ENCODE measurements around the gene C2orf92. TPM values are rescaled to one million over a fixed set of nuclear protein-coding genes. Genes with fewer than 3 reads are reported as not detected.
A peak's percentile ranks its signal among the peaks of the same experiment; 100 is the strongest.

The C2orf92 gene
- total RNA-seq, 1 donor: 5.1 TPM

DNA sequence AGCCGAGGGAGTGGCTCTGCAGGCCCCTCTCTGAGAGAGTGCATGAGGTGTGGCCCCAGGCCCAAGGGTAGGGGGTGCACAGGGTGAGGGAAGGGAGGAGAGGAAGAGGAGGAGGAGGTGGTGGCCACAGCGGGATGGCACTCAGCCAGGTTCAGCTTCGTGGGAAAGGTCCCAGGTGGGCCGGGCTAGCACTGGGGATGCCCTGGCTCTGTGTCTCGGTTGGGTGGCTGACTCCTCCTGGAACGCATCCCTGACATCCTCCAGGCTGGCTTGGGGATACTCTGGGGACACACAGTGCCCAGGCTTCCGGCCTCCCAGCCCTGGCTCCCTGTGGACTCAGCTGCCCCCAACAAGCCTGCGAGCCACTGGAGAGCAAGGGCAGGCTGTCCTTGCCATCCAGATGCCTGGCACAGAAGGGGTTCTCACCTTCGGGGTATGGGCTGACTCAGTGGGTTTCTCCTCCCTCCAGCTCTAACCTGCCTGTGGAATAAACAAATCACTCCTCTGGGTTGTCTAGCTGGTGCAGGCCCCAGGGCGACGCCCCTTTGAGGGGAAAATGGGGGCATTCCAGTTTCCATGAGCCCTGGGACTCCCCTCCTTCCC is 43.3 kb downstream of the C2orf92 start:
- peak in 1 of 3 donors; percentile 22 for DNase-seq (ENCODE audit: low read depth in 2 of 3, low spot score in 2 of 3)

DNA sequence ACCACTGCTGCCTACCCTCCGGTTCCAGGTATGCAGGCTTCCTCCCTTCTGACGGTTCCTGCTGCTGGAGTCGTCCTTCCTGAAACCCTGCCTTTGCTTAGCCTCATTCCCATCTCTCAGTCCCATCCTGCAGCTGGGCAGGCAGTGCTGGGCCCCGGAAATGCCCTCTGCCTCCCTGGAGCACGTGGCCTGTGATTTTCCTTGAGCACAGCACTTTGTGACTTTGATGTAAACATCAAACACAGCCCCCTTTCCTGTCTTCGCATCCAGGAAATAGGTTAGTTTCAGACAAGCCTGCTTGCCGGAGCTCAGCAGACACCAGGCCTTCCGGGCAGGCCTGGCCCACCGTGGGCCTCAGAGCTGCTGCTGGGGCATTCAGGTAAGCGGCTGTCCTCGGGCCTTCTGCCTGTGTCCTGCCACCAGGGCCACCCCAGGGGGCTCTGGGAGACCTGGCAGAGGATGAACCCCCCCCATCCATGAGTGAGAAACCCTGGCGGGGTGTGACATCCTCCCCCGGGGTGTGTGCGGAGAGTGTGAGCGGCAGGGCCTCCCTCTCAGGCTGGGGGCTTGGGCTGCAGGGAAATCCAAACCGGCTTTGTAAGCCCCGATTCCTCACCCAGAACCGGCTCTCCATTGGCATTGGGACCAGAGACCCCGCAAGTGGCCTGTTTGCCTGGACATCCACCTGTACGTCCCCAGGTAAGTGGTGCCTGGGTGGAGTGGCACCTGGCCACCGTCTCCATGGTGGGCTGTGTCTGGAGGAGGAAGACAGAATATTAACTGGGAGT is 44.0 kb downstream of the C2orf92 start, which contains the start of gene ZAP70:
Gene ZAP70, plus strand, starts transcription at position 281 of the 788 bp plus-strand sequence. CDS start 10,461 bp downstream, outside the sequence.
- DNase-seq (ENCODE audit: low read depth in 2 of 3, low spot score in 2 of 3): peak in 2 of 3 donors; percentile 44 to 46

DNA sequence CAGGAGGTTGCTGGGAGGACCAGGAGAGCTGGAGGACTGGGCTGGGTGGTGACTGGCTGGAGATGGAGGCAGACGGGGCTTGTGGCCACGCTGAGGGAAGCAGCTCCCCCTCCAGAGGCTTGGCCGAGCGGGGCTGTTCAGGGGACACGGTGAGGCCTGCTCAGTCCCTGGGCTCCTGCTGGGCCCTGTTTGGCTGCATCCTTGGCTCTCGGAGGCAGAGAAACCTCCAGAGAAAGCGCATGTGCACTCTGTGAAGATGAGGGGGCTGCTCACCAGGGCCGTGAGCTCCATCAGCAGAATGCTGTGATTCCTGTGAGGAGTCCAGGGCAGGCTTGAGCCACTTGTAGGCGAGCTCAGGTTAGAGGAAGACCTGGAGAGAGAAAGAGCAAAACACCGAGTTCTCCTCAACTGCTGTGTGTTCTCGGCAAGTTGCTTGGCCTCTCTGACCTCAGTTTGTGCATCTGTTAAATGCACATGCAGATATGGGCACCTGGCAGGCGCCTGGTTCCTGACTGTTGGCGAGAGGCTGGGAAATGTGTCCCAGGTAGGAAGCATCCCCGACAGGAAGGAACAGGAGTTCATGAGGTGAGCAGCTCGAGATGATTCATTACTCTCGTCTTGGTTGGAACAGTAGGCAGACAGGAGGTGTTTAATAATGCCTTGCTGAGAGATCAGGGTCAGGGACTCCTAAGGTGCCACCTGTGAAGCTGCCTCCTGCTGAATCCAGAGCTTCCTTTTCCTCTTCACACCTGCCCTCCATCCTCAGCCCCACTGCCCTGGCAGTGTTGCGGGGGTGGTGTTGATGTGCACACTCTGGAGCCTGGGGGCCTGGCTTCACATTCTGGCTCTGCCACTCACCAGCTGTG is 44.8 kb downstream of the C2orf92 start:
- DNase-seq (ENCODE audit: low read depth in 2 of 3, low spot score in 2 of 3): no peak

DNA sequence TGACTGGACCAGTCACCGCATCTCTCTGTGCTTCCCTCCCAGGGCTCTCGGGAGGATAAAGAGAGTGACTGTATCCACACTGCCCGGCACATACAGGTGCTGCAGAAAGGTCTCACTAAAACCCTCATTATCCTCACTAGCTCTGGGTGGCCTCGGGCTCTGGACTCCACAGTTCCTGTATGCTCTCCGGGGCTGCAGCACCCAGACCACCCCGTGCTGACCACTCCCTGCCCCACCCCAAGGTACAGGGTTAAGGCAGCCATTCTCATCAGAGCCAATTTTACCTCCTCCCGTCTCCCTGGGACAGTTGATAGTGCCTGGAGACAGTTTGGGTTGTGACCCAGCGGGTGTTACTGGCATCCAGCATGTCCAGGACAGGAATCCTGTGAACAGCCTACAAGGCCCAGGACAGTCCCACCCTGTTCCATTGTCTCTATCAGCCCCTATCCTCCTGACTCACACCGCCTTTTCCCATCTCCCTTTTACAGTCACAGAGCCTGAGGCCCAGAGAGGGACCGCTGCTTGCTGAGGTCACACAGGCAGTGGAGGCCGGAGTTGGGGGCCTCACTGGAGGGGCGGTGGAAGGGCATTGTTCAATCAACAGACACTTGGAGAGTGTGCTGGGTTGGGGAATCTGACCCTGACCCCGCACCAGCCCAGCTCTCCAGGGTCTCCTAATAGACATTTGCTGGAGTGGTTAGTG is 45.6 kb downstream of the C2orf92 start:
- no peak for DNase-seq (ENCODE audit: low read depth in 2 of 3, low spot score in 2 of 3)

DNA sequence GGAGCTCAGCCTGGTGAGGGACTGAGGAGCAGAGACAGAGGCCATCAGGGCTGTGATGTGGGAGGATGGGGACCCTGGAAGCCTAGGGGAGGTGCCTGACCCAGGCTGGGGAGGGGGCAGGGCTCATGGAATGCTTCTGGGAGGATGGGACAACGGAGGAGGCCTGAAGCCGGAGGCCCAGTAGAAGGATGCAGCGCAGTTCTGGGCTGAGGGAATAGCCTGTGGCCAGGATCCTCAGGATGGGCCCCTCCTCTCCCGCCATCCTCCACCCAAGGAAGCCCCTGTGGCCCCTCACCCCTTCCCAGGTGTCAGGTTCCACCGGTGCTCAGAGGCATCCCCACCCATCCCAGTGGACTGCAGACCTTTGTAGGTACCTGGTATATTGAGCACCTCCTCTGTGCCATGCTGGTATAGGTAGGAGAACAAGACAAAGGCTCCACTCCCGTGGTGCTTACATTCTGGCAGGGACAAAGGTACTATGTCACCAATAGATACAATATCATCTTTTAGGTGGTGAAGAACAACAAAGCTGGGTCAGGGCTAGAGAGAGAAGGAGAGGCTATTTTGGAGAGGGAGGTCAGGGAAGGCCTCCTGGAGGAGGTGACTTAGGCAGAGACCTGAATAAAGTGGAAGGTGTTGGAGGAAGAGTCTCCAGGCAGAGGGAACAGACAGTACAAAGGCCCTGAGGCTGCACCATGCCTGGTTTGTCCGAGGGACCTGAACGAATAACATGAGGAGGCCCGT is 46.6 kb downstream of the C2orf92 start:
- DNase-seq (ENCODE audit: low read depth in 2 of 3, low spot score in 2 of 3): no peak

DNA sequence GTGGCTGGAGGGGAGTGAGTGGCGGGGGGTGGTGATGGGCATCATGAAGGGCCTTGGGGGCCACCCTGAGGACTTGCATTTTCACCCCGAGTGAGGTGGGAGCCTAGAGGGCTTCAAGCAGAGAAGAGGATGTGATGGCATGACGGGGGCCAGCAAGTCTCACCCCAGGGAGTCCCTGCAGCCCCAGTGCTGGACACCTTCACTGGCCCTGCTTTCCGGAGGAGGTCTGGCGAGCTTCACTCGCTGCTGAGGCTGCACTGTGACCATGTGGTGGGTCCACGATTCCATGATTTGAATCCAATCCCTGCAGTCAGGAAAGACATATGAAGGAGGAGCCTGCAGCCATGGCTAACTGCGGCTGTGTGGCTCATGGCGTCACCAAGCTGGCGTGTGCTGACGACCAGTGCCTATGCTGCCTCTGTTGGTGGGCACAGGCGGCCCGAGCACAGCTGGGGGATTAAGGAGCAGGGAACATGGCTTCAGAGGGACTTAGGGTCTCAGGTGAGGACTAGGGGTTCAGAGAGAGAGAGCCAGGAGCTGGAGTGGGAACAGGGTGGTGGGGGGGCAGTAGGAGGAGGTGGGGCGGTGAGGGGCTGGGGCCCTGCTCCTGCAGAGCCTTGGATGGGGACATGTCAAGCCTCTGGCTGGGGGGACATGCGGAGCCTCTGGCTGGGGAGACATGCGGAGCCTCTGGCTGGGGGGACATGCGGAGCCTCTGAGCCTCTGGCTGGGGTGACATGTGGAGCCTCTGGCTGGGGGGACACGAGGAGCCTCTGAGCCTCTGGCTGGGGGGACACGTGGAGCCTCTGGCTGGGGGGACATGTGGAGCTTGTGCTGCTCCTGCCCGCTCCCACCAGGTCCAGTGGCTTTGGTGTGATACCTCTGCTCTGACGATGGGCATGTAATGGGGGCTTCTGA is 47.4 kb downstream of the C2orf92 start:
- no peak for DNase-seq (ENCODE audit: low read depth in 2 of 3, low spot score in 2 of 3)

DNA sequence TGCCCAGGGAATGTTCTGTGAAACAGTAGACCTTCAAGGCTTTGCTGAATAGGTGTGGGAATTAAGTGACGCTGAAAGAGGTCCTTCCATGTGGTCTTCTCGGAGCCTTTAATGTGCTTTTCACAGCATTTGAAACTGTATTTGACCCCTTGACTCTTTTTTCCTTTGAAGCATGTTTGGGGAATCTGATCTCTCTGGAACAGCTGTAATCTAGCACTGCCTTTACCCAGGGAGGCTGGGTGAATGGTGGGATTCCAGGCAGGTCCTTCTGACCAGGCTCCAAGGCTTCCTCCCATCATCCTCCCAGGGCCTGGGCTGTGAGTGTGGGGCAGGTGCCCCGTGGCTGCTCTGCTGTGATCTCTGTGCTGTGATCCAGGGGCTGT is 48.1 kb downstream of the C2orf92 start:
- DNase-seq (ENCODE audit: low read depth in 2 of 3, low spot score in 2 of 3): no peak

DNA sequence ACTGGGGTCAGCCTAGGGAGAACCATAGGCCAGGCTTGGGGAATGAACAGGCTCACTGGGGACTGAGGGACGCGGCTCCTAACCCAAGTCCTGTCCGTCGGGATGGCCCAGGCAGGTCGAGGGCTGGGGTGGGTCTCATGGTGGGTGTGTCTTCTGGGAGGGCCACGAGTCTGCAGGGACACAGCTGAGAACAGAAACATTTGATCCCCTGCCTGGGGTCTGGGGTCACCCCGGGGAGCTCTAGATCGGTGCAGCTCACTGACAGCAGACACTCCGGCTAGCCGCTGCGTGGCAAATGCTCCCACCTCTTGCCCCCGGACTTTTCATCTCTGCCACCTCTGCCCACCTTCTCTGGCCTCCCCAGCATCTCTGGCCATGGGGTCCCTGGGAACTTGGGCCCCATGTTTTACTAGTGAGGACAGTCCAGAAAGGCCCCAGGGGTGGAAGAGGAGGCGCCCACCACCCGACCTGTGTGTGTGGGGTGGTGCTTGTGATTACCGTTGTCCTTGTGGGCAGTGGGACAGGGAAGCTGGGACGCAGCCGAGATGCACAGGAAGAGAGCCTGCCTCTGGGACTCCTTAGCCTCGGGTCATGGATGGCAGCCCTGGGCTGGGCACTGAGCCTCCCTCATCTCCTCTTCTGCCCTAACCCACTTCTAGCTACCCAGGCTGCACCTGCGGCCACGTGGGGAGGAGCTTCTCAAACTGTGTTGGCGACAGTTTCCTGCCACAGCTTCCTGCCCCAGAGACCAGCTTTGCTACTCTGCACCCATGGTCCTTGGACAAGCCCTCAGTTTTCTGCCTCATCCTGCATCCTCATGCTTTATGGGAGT is 48.8 kb downstream of the C2orf92 start:
- DNase-seq (ENCODE audit: low read depth in 2 of 3, low spot score in 2 of 3): peak in 2 of 3 donors; percentile 46 to 81

DNA sequence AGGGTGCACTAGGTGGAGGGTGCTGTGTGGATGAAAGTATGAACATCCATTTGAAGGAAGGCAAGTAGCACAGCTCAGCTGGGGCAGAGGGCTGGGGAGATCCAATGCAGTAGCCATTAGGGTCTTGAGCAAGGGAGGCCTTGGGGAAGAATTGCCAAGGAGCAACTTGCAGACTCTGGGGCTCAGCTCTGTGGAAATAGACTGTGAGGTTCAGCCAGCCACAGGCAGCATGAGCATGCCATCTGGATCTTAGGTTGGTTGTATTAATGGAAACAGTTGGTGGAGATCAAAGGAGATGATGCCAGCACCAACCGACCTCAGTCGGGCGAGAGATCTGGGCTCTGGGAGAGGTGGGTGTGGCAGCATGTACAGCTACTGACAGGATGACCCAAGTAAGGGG is 49.4 kb downstream of the C2orf92 start:
- no peak for DNase-seq (ENCODE audit: low read depth in 2 of 3, low spot score in 2 of 3)

DNA sequence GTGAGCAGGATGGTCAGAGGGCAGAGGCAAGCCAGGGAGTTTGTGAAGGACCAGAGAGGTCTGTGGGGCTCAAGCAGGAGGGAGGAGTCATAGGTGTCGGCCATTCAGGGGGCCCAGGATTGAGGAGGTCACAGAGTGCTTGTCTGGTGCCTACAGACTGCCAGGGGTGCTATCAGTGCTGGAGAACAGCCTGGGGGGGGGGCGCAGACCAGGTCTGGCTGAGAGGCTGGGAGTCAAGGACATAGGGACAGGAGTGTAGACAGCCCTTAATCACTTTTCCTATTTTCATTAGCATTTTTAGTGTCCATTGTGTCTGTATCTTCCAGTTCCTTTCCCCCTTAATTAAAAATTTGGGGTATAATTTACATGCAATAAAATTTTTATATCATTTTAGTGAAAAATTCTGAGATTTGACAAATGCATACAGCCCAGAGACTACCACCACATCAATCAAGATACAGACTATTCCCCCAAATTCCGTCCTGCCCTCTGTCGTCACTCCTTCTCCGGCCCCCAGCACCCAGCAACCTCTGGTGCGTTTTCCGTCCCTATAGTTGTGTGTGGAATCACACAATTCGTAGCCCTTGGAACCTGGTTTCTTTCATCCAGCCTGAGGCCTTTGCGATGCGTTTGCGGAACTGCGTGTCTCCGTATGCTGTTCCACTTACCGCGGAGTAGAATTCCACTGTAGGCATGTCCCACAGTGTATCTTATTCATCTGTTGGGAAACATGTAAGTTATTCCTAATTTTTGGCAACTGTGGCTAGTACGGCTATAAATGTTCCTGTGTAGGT is 50.0 kb downstream of the C2orf92 start:
- no peak for DNase-seq (ENCODE audit: low read depth in 2 of 3, low spot score in 2 of 3)

DNA sequence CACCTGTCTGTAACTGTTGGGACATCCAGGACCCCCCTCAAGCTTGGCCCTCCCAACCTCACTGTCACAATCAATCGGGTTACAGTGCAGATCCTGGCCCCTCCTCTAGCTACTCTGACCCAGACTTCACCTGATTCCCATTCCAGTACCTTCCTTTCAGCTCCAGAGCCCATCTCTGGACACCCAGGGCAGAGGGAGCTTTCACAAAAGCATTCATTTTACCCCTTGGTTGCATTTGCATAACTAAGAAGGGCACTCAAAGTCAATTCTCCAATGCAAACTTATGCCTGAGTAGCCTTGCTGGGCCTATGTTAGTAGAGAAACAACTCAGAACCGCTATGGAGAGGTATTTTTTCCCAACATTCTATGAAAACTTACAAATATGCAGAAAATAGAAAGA is 51.2 kb downstream of the C2orf92 start:
- DNase-seq (ENCODE audit: low read depth in 2 of 3, low spot score in 2 of 3): no peak

DNA sequence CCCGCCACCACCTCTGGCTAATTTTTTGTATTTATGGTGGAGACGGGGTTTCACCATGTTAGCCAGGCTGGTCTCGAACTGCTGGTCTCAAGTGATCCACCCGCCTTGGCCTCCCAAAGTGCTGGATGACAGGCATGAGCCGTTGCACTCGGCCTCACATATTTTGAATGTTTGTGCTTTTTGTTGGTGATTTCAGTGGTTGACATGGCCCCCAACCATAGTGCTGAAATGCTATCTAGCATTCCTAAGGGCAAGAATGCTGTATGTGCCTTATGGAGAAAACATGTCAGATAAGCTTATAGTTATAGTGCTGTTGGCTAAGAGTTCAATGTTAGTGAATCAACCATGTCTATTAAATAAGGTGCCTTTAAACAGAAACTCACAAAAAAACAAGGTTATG is 52.7 kb downstream of the C2orf92 start:
- DNase-seq (ENCODE audit: low read depth in 2 of 3, low spot score in 2 of 3): no peak

DNA sequence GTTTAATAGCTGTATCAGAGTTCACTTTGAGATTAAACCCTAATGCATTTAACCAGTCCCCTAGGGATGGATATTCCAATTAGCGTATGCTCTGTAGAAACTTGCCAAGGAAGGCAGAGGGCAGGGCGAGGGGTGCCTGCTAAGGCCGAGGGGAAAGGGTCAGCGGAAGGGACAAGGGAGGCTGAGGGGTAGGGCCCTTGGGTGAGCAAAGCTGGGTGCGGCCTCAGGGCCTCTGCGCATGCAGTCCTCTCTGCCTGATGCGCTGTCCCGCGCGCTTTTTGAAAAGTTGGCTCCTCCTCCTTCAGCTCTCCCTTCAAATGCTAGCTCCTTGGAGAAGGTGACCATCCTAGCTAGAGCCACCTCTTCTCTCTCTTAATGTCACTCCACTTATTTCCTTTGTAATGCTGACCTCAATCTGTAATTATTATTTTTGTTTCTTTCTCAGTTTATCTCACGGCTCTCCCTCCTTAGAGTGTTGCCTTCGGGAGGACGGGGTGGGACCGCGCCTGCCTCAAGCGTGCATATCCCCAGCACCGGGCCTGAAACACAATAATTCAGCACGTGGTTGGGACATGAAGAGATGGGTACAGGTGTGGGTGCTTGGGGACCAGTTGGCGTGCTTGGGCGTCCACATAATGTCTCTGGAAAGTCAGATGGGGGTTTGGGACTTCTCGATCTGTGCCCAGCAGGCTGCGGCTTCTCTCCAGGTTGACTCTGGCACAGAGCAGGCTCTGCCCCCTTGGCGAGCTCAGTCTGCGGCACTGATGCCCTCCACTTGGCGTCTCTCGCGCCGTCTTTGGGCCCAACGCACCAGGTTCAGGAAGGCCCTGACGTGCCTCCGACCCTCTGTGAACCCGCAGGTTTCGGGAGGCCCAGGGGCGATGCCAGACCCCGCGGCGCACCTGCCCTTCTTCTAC is 53.9 kb downstream of the C2orf92 start:
- no peak for DNase-seq (ENCODE audit: low read depth in 2 of 3, low spot score in 2 of 3)

DNA sequence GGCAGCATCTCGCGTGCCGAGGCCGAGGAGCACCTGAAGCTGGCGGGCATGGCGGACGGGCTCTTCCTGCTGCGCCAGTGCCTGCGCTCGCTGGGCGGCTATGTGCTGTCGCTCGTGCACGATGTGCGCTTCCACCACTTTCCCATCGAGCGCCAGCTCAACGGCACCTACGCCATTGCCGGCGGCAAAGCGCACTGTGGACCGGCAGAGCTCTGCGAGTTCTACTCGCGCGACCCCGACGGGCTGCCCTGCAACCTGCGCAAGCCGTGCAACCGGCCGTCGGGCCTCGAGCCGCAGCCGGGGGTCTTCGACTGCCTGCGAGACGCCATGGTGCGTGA is 54.5 kb downstream of the C2orf92 start:
- no peak for DNase-seq (ENCODE audit: low read depth in 2 of 3, low spot score in 2 of 3)

DNA sequence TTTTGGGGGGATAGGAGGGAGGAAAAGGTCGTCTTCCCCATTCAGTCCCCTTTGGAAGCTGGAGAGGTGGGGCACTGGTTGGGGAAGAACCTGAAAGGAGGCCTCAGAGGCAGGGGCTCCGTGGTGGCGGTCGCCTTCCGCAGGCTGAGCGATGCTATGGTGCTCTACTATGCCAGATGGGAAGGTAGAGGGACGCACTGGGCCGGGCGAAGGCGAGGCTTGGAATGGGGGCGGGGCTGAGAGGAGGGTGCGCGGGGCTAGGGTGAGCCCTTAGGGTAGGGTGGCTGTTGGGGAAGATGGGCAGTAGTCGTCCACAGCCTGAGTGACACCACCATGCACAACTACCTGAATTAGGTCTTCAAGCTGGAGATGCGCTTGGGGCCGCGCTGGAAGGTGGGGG is 55.0 kb downstream of the C2orf92 start:
- no peak for DNase-seq (ENCODE audit: low read depth in 2 of 3, low spot score in 2 of 3)

DNA sequence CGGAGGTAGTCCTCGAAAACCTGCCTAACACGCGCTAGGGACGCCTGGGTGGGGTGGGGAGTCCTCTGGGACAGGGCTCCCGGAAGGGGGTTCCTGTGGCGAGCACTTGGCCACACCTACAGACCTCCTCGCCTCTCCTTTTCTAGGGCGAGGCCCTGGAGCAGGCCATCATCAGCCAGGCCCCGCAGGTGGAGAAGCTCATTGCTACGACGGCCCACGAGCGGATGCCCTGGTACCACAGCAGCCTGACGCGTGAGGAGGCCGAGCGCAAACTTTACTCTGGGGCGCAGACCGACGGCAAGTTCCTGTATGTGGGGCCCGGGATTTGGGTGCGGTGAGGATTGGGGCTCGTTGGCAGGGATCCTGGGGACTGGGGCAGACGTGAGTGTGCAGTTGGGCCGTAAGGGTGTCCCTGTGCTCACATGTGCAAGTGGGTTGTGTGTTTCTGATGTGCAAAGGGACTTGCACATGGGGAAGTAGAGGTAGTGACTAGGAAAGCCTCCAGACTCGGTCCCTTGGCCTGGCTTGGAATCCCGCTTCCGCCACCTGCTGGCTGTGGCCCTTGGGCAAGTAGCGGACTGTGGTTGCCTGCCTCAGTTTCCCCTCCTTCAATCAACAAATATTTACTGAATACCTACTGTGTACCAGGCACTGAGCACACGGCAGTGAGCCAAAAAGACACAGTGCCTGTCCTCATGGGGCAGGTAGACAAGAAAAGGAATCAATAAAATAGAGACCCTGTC is 55.6 kb downstream of the C2orf92 start:
- no peak for DNase-seq (ENCODE audit: low read depth in 2 of 3, low spot score in 2 of 3)

Data from hematopoietic multipotent progenitor cell (in vitro differentiated cells).